ENCODE results near the gene HBS1L.

HBS1L gene

DNA sequence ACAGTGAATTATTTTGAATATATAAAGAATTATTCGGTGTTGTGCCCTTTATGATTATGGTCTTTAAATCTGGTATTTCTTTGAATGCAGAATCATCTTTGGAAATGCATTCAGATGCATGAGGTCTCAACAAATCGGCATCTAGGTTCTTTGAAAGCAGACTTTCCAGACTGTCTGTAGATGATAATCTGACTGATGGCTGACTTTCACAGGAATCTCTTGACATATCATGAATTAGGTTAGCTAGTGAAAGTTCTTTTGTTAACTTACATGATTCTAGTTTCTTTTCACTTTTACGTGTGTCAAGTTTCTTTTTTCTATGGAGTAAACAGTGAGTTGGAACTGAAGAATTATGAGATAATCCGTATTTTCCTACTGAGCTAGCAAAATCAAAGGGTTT lies 17.1 kb downstream of the HBS1L start:
- no peak for DNase-seq (ENCODE audit: low read depth in 2 of 2, low spot score in 1 of 2)

DNA sequence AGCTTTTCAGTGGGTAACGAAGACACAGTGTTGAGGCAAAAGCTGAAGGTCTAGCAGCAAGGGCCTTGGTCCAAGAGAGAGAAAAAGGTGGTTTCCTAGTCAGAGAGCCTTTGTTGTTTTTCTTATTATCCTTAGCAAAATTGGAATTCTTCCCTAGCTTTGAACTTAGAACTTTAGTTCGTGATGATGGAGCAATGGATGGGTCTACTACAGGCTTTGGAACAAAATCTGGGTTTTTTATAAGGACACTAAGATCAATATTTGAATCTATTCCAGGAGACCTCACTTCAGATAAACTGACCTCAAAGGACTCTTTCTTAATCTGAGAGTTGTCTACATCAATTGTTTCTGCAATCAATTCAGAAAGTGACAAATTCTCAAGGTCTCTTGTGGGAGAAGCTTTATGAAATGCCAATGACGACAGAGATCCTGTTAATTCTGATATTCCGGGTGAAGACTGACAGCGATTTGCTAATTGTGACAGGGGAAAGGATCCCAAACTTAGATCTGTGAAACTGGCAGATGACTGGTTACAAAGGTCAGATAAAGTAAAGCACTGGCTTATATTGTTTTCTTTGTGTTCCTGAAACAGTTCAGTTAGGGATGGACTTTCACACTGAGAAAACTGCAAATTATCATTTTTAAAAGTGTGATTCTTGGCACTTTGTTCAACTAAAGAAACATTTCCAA lies 17.7 kb downstream of the HBS1L start:
- DNase-seq (ENCODE audit: low read depth in 2 of 2, low spot score in 1 of 2), result no peak

DNA sequence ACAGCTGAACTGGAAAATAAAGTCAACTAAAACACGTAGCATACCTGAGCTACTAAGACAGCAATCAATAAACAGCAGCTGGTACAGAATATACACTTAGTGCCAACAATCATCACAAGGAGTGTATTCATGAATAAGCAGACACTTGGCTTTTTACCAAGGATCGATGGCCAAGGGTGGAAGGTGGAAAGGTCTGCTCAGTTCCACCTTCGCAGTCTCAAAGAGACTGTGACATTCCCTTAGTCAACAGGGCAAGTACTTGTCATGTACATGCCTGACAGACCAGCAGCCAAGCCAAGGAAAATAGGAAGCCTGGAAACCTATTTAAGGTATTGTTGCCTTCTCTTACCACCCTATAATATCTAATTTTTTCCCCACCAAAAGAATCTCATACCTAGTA lies 21.4 kb downstream of the HBS1L start:
- no peak for DNase-seq (ENCODE audit: low read depth in 2 of 2, low spot score in 1 of 2)

DNA sequence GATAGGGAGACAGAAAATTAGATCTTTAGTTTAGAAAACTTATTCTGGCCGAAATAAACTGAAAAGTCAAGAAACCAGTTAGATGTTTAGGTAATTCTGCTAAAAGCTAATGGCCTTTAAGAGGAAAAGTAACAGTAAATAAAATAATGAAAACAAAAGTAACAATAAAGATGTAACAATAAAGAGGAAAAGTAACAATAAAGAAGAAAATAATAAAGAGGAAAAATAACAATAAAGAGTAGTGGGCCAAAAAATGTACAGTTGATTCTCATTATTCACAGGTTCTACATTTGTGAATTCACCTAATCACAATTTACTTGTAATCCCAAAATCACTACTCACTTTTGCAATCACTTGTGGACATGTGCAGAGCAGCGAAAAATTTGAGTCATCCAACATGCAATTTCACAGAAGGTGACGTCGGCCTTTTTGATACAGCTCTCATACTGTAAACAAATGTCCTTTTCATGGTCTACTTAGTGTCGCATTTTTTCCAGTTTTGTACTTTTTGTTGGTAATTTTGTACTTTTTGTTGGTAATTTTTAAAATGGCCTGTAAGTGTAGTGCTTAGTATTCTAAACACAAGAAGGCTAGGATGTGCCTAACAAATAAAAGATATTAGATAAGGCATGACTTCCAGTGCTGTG lies 24.0 kb downstream of the HBS1L start:
- DNase-seq (ENCODE audit: low read depth in 2 of 2, low spot score in 1 of 2), result no peak

DNA sequence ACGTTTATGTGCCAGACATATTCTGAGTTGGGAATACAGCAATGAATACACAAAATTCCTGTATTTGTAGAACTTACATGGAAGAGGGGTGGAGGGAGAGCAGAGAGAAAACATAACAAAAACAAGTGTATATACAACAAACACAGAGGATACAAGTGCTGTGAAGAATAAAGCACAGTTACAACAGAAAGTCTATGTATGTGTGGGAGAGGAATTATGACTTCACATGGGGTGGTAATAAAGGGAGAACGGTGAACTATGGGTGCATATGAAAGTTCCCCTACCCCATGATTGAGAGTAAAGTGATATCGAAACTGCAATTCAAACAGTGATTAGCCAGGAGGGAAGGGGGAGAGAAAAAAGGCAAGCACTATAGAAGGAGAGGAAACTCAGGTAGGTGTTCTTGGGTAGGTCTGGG lies 24.6 kb downstream of the HBS1L start:
- DNase-seq (ENCODE audit: low read depth in 2 of 2, low spot score in 1 of 2), result no peak

GRCh38 chr6:135025775-135026174 lies 28.8 kb downstream of the HBS1L start:
- no peak for DNase-seq (ENCODE audit: low read depth in 2 of 2, low spot score in 1 of 2)

DNA sequence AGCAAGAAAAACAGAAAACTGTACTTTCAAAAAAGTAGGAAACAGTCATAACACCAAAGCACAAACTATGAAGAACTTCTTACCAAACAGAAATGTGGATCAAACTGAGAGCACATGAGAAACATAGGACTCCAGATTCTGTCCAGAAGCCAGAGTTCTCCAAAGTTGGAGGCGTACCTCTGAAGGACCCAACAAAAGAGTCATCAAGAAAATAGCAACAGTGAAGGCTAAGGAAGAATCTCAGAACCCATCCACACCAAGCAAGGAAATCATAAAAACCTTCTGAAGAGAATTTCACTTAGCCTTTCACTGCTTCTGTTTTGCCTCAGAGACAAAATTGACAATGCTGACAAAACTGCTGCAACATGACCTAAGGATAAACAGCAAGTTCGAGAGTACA lies 29.4 kb downstream of the HBS1L start:
- no peak for DNase-seq (ENCODE audit: low read depth in 2 of 2, low spot score in 1 of 2)

GRCh38 chr6:135022050-135022697 lies 32.4 kb downstream of the HBS1L start:
- DNase-seq (ENCODE audit: low read depth in 2 of 2, low spot score in 1 of 2), result no peak

DNA sequence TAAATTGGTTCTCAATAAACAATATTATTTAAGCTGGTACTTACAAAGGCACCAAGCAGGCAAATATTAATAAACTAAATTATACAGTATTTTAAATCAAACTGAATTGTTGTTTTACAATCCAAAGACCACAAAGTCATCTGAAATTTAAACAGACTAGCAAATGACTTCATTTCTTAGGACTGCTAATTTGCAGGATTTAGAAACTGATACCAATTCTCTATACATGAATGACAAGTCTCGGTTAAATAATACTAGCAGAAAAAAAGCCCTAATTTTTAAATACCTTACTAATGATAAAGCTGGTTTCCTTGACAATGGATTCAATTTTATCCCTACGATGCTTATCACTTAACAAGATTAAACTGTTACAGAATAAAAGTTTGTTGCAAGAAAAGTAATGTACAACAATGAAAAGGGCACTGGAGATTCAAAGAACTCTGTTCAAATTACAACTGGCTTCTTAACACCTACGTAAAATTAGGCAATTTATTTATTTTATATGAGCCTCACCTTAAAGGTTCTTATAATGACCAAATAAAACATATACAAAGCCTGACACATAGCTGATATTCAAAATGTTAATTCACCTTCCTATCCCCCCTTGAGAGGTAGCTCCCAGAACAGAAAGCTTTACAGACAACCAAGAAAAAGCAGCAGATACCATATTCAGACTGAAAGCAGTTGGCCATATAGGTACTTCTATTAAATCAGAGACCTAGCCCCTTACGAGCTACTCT lies 33.1 kb downstream of the HBS1L start:
- no peak for DNase-seq (ENCODE audit: low read depth in 2 of 2, low spot score in 1 of 2)

GRCh38 chr6:135018941-135019340 lies 35.7 kb downstream of the HBS1L start:
- DNase-seq (ENCODE audit: low read depth in 2 of 2, low spot score in 1 of 2), result no peak

DNA sequence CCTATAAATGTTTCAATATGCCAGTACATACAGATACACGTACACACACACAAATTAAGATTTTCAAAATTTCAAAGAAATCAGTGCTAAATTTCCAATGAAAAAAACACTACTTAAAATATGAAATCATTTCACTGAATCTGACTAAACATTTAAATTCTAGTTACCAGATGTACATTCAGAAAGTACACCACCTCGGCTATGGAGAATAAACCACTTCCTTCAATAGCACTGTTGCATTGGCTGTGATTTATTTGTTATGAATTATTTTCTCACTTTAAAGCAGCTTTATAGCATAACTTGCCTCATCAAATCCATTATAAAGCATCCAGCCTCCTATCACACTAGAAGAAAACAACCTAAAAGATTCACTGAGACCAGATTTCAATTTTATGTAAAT lies 36.6 kb downstream of the HBS1L start:
- no peak for DNase-seq (ENCODE audit: low read depth in 2 of 2, low spot score in 1 of 2)

GRCh38 chr6:135014353-135014832 lies 40.2 kb downstream of the HBS1L start:
- DNase-seq (ENCODE audit: low read depth in 2 of 2, low spot score in 1 of 2), result no peak

GRCh38 chr6:135013211-135013610 lies 41.4 kb downstream of the HBS1L start:
- DNase-seq (ENCODE audit: low read depth in 2 of 2, low spot score in 1 of 2), result no peak

DNA sequence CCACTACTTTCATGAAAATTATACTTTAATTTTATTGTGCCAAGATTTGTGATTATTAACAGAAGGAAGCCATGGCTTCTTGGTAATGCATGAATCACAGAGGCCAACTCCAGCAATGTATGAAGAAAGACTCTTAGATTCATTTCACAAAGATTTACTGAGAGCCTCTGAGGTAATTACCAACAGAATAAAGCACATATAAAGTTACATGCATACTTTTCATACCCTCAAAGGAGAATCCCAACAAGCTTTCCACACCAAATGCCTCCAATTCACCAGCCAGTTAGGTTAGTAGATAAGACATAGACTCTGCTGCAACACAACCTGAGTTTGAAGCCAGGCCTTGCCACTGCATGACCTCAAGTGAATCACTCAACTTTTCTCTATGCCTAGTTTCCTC lies 41.9 kb downstream of the HBS1L start:
- DNase-seq (ENCODE audit: low read depth in 2 of 2, low spot score in 1 of 2), result no peak

DNA sequence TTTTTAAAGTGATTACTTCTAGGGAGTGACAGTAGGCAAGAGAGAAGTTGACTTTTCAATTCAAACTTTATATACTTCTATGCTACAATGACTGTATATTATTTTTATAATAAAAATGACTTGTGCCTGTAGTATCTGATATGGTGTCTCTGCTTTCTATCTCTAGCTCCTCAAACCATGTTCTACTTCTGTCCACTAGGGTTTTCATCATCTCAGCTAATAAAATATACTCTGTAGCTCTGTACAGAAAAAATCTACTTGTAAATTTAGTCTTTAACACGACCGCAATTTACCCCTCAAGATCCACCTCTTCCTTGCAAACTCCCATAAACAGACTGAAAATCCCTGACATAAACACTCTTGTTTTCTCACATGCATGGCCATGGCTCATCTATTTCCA lies 42.3 kb downstream of the HBS1L start:
- no peak for DNase-seq (ENCODE audit: low read depth in 2 of 2, low spot score in 1 of 2)

GRCh38 chr6:135008941-135009290 lies 45.7 kb downstream of the HBS1L start:
- DNase-seq (ENCODE audit: low read depth in 2 of 2, low spot score in 1 of 2), result no peak

DNA sequence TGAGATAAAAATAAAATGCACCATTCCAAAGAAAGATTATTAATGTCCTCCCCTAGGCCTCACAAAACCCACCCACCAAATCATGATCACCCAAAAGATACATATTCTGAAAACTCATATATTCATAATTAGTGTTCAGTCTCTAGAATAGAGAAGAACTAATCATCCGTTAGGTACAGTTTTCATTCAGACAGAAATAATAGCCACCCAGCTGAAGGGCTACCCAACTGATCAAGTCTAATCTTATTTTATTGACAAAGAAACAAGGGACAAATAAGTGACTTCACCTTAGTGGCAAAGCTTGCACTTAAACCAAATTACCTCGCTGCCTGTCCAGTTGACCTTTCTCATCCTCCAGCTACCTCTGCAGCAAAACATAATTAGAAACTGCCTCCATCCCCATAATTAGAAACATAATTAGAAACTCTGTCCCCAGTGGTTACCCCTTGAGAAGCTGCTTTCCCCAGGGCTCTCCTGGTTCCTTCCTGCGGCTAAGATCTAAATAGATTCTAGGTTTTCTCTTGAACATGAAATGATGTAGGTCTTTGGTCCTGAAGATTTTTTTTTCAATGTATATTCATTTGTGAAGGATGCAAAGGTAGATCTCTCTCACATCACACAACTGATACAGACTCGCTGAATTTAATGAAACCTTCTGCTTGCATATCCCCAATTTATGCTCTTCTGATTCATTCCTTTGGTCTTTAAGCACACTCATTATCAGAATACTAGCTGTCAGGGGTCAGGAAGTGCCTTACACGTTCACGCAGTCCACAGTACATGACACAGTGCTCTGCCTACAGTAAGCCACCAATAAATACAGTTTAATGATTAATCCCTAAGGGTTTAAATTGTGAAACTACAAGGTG lies 46.3 kb downstream of the HBS1L start:
- DNase-seq (ENCODE audit: low read depth in 2 of 2, low spot score in 1 of 2), result no peak

GRCh38 chr6:135006386-135006914 lies 48.2 kb downstream of the HBS1L start:
- no peak for DNase-seq (ENCODE audit: low read depth in 2 of 2, low spot score in 1 of 2)

GRCh38 chr6:135004399-135004798 lies 50.2 kb downstream of the HBS1L start:
- DNase-seq (ENCODE audit: low read depth in 2 of 2, low spot score in 1 of 2), result no peak

DNA sequence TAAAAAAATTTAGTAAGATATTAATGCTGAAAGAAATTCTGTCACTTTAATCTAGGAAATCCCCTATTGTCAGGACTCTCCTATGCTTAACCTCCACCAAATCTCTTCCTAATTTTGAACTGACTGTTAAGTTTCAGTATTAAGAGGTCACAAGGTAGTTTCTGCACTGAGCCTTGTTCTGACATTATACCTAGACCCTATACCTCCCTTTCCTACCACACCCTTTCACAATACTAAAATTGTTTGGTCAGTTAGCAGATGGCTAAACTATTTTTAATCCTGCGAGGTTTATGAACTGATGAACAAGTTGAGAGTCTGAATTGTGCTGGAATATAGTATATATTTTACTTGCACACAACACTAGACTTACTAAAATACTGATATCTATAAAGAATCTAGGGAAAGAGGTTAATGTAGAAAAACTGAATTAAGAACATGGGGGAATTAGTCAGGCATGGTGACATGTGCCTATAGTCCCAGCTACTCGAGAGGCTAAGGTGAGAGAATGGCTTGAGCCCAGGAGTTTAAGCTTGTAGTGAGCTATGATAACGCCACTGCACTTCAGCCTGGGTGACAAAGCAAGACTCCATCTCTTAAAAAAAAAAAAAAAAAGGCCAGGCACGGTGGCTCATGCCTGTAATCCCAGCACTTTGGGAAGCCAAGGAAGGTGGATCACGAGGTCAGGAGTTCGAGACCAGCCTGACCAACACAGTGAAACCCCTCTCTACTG lies 51.5 kb downstream of the HBS1L start:
- DNase-seq (ENCODE audit: low read depth in 2 of 2, low spot score in 1 of 2), result no peak

All from stimulated activated CD8-positive, alpha-beta memory T cell treated with anti-CD3 and anti-CD28 coated beads, Interleukin-4, amount 100 ng/mL, for 4 hours (primary cell).